ENCODE data around the gene LRP8.
"Not testable (repeated sequence)": the region's sequence is repeated elsewhere in the genome, so short reads cannot be mapped to it uniquely, and the experiment has no call there.

Gene LRP8

DNA sequence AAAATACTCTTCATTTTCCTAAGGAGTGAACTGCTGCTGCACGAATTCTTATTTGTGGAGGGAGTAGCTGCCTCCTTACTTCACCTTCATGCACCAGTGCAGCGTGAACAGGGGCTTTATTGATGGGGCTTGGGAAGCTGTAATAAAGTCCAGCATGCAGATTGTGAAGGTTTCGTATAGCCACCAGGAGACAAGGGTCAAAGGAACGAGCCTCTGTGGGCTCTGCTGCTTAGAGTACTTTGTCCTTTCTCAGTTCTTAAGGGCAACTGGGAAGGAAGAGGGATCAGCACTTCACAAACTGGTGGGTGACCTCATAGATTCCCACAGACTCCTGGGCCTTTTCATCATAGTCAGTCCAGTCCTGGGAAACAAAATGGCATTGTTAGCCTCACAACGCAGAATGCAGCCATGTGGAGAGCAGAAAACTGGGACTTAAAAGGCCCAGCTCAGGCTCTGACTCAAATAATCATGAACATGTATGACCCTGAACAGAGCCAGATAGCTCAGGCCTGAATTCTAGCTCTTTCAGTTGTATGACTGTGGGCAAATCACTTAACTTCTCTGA, 113.4 kb downstream of the LRP8 start:
- no peak for DNase-seq (ENCODE audit: low spot score)
- TF ChIP-seq, protein P1, sequence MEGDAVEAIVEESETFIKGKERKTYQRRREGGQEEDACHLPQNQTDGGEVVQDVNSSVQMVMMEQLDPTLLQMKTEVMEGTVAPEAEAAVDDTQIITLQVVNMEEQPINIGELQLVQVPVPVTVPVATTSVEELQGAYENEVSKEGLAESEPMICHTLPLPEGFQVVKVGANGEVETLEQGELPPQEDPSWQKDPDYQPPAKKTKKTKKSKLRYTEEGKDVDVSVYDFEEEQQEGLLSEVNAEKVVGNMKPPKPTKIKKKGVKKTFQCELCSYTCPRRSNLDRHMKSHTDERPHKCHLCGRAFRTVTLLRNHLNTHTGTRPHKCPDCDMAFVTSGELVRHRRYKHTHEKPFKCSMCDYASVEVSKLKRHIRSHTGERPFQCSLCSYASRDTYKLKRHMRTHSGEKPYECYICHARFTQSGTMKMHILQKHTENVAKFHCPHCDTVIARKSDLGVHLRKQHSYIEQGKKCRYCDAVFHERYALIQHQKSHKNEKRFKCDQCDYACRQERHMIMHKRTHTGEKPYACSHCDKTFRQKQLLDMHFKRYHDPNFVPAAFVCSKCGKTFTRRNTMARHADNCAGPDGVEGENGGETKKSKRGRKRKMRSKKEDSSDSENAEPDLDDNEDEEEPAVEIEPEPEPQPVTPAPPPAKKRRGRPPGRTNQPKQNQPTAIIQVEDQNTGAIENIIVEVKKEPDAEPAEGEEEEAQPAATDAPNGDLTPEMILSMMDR (conservative IDR thresholded peaks at IDR 0.05; ENCODE audit: low read depth): no peak
- no peak overlapping the region for H3K27ac ChIP-seq
- ChIA-PET CTCF (interaction anchor here (0.6 to 1.6 kb wide), 2 partner anchors 11 to 125 kb away, joined by 3 read pairs; no protein-coding TSS in a partner anchor), POLR2A (ENCODE audit: low non-redundant PET) (interaction anchor here (0.6 kb wide), 1 partner anchor 12 kb away, joined by 4 read pairs; no protein-coding TSS in a partner anchor)

DNA sequence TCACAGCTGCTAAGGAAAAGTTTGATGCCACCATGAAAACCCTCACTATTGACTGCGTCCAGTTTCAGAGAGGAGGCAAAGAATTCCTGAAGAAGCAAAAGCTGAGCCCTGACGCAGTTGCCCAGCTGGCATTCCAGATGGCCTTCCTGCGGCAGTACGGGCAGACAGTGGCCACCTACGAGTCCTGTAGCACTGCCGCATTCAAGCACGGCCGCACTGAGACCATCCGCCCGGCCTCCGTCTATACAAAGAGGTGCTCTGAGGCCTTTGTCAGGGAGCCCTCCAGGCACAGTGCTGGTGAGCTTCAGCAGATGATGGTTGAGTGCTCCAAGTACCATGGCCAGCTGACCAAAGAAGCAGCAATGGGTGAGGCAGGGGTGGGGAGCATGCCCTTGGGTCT, 116.9 kb downstream of the LRP8 start:
- no peak for DNase-seq (ENCODE audit: low spot score)
- POLR2A ChIA-PET (ENCODE audit: low non-redundant PET): interaction anchor here (1.1 kb wide), 1 partner anchor 8 kb away, joined by 4 read pairs; no protein-coding TSS in a partner anchor
- TF ChIP-seq, protein P1 (conservative IDR thresholded peaks at IDR 0.05; ENCODE audit: low read depth): no peak
- no peak overlapping the region for H3K27ac ChIP-seq
- CTCF ChIA-PET: interaction anchor here (0.5 kb wide), 1 partner anchor 1488 kb away, joined by 3 read pairs; no protein-coding TSS in a partner anchor

- CTCF ChIA-PET: interaction anchor here (0.5 kb wide), 1 partner anchor 1489 kb away, joined by 3 read pairs; no protein-coding TSS in a partner anchor
- TF ChIP-seq, protein P1 (conservative IDR thresholded peaks at IDR 0.05; ENCODE audit: low read depth): no peak
- H3K27ac ChIP-seq: no peak overlapping the region
- DNase-seq (ENCODE audit: low spot score): no peak
- POLR2A ChIA-PET (ENCODE audit: low non-redundant PET): interaction anchor here (1.1 kb wide), 1 partner anchor 9 kb away, joined by 4 read pairs; no protein-coding TSS in a partner anchor
Observed at GRCh38 chr1:53210352-53210751, 117.5 kb downstream of the LRP8 start.

DNA sequence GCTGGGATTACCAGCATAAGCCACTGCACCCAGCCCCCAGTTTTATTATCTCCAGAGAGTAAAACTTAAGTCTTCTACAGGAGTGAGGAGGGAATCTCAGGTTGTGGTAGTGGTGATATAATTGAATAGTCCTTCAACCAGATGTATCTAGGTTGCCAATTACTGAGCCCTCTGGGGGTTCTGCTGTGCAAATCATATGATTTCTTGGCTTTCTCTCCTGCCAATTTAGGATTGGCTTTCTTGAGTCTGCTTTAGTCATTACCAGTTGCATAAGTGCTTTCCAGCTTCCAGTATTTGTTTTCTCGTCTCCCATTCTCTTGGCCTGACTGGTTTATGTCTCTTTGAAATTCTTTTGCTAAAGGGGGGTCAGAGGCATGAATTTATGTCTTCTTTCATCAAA, 120.1 kb downstream of the LRP8 start:
- TF ChIP-seq, protein P1 (conservative IDR thresholded peaks at IDR 0.05; ENCODE audit: low read depth): no peak
- H3K27ac ChIP-seq: no peak overlapping the region
- no peak for DNase-seq (ENCODE audit: low spot score)
- ChIA-PET CTCF (interaction anchor here (0.7 kb wide), 1 partner anchor 17 kb away, joined by 4 read pairs; no protein-coding TSS in a partner anchor), POLR2A (ENCODE audit: low non-redundant PET) (no interaction called here)

GRCh38 chr1:53206735-53207379, 121.0 kb downstream of the LRP8 start:
- TF ChIP-seq, protein P1 (conservative IDR thresholded peaks at IDR 0.05; ENCODE audit: low read depth): no peak
- ChIA-PET CTCF (no interaction called here), POLR2A (ENCODE audit: low non-redundant PET) (no interaction called here)
- no peak overlapping the region for H3K27ac ChIP-seq
- DNase-seq (ENCODE audit: low spot score): no peak

- CTCF ChIA-PET; H3K27ac ChIP-seq; POLR2A ChIA-PET (ENCODE audit: low non-redundant PET); DNase-seq (ENCODE audit: low spot score): not testable (repeated sequence)
Observed at GRCh38 chr1:53206083-53206685, 121.7 kb downstream of the LRP8 start.

DNA sequence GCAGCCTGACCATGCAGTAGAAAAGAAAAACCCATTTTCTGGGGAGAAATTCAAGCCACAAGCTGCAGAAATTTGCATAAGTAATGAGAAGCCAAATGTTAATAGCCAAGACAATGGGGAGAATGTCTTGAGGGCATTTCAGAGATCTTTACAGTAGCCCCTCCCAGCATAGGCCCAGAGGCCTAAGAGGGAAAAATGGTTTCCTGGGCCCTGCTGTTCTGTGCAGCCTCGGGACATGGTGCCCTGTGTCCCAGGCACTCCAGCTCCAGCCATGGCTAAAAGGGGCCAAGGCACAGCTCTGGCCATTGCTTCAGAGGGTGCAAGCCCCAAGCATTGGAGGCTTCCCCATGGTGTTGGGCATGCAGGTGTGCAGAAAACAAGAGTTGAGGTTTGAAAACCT, 122.4 kb downstream of the LRP8 start:
- DNase-seq (ENCODE audit: low spot score); CTCF ChIA-PET; POLR2A ChIA-PET (ENCODE audit: low non-redundant PET); H3K27ac ChIP-seq: not testable (repeated sequence)

All from RWPE1 (cell line).